HCT116 (cell line): ENCODE data around the gene STK32B.

Experiments
- CTCF ChIP-seq, 3 experiments: fragments of 200-600 bp in 1 of 3; sonication (generic) in 1 of 3; IDR thresholded peaks in 2 of 3; conservative IDR thresholded peaks in 1 of 3; 2 replicates each; pipeline ENCODE4 v1.5.1; 2012 to 2017; ENCODE audit warnings: low read depth in 2 of 3, low read length in 2 of 3, antibody characterized with exemption in 1 of 3, borderline replicate concordance in 1 of 3, control low read depth in 1 of 3, mild to moderate bottlenecking in 1 of 3, mixed read lengths in 1 of 3, mixed run types in 1 of 3, moderate library complexity in 1 of 3; ENCODE audit not compliant: insufficient read depth in 1 of 3
- EGR1 ChIP-seq: IDR thresholded peaks from 2 replicates; pipeline ENCODE4 v1.6.1; 2012; ENCODE audit warnings: low read depth
- EZH2phosphoT487 ChIP-seq: fragments of 200-600 bp; IDR thresholded peaks from 2 replicates; pipeline ENCODE4 v1.6.1; 2018; ENCODE audit warnings: antibody characterized with exemption, borderline replicate concordance
- JUND ChIP-seq: IDR thresholded peaks from 2 replicates; pipeline ENCODE4 v1.6.1; 2012
- POLR2A ChIP-seq: IDR thresholded peaks from 2 replicates; pipeline ENCODE4 v1.7.0; 2011; ENCODE audit warnings: borderline replicate concordance; ENCODE audit not compliant: insufficient read depth, insufficient read length; ENCODE audit errors: extremely low read depth
- RAD21 ChIP-seq: IDR thresholded peaks from 2 replicates; pipeline ENCODE4 v1.6.1; 2012; ENCODE audit warnings: low read depth, mild to moderate bottlenecking
- TCF7L2 ChIP-seq: IDR thresholded peaks from 2 replicates; pipeline ENCODE4 v1.7.0; 2011; ENCODE audit warnings: borderline replicate concordance, inconsistent platforms; ENCODE audit not compliant: insufficient read depth, insufficient read length; ENCODE audit errors: extremely low read depth

GRCh38 chr4:5355846-5356245, 304.6 kb downstream of the STK32B start:
- TF ChIP-seq CTCF (IDR thresholded peaks at IDR 0.05 in 2 of 3, conservative IDR thresholded peaks at IDR 0.05 in 1 of 3; ENCODE audit: borderline replicate concordance in 1 of 3, insufficient read depth in 1 of 3, low read depth in 2 of 3, low read length in 2 of 3) = no peak
- no peak for TF ChIP-seq EZH2phosphoT487
- no peak for TF ChIP-seq EGR1
- TF ChIP-seq RAD21 = no peak
- no peak for TF ChIP-seq POLR2A
- no peak for TF ChIP-seq JUND
- no peak for TF ChIP-seq TCF7L2
